ENCODE data around the gene FOXO1. TPM values are rescaled to one million over a fixed set of nuclear protein-coding genes. Genes with fewer than 3 reads are reported as not detected.

The FOXO1 gene
- total and polyA plus RNA-seq, 4 experiments from 2014 or later: 35.2 to 72.3 (median 68.2) TPM

GRCh38 chr13:40508127-40508526 is 158.3 kb downstream of the FOXO1 start:
- H3K4me1 ChIP-seq (ENCODE audit: insufficient read depth, low read length): peaks cover 17% of the 10 kb centered on the region
- no peaks in the 10 kb centered on the region for H3K9me3 ChIP-seq (ENCODE audit: control insufficient read depth in 1 of 2, low read length in 2 of 2)
- no peaks in the 10 kb centered on the region for H3K36me3 Mint-ChIP-seq
- CTCF ChIA-PET (ENCODE audit: partially characterized antibody): interaction anchor here (0.8 to 1.6 kb wide), 4 partner anchors 10 to 439 kb away, joined by 3 read pairs; no protein-coding TSS in a partner anchor
- peak in 3 of 5 donors; percentile 22 to 39 (median 39) for DNase-seq
- intact Hi-C loops (cut with micrococcal nuclease): no loop called here
- H3K4me3 ChIP-seq (ENCODE audit: low read length in 2 of 2): no peak overlapping the region
- POLR2A ChIA-PET (ENCODE audit: partially characterized antibody): interaction anchor here (1.0 to 2.1 kb wide), 3 partner anchors 13 to 158 kb away, joined by 3 to 7 read pairs (median 6); partner anchors contain the start of gene FOXO1
- H3K27me3 Mint-ChIP-seq: no peaks in the 10 kb centered on the region
- no peaks in the 10 kb centered on the region for H3K36me3 ChIP-seq (ENCODE audit: insufficient read depth, low read length)
- peaks cover 23 to 45% (median 29%) of the 10 kb centered on the region in 4 donors for H3K4me1 Mint-ChIP-seq
- peaks cover 0 to 1% (median 0%) of the 10 kb centered on the region in 8 donors for H3K9me3 Mint-ChIP-seq
- H3K27me3 ChIP-seq (ENCODE audit: insufficient read depth, low read length): no peaks in the 10 kb centered on the region
- H3K4me3 Mint-ChIP-seq: peak overlapping the region in 7 of 8 donors; percentile 25 to 58 (median 34)
- H3K27ac ChIP-seq (ENCODE audit: low read depth, low read length): no peak overlapping the region
- H3K27ac Mint-ChIP-seq: peak overlapping the region; percentile 47 to 85 (median 77)

- ChIA-PET CTCF (ENCODE audit: partially characterized antibody) (no interaction called here), POLR2A (ENCODE audit: partially characterized antibody) (interaction anchor here (1.3 kb wide), 1 partner anchor 70 kb away, joined by 3 read pairs; no protein-coding TSS in a partner anchor)
- Mint-ChIP-seq H3K4me1 (peaks cover 22 to 39% (median 25%) of the 10 kb centered on the region in 4 donors), H3K9me3 (peaks cover 0 to 1% (median 0%) of the 10 kb centered on the region in 8 donors), H3K27me3 (no peaks in the 10 kb centered on the region), H3K4me3 (no peak overlapping the region), H3K27ac (peak overlapping the region in 2 of 7 donors; percentile 41 to 46), H3K36me3 (no peaks in the 10 kb centered on the region)
- no peak overlapping the region for H3K27ac ChIP-seq (ENCODE audit: low read depth, low read length)
- no peaks in the 10 kb centered on the region for H3K36me3 ChIP-seq (ENCODE audit: insufficient read depth, low read length)
- H3K9me3 ChIP-seq (ENCODE audit: control insufficient read depth in 1 of 2, low read length in 2 of 2): no peaks in the 10 kb centered on the region
- no peaks in the 10 kb centered on the region for H3K27me3 ChIP-seq (ENCODE audit: insufficient read depth, low read length)
- no peak for DNase-seq
- peaks cover 17% of the 10 kb centered on the region for H3K4me1 ChIP-seq (ENCODE audit: insufficient read depth, low read length)
- no peak overlapping the region for H3K4me3 ChIP-seq (ENCODE audit: low read length in 2 of 2)
- intact Hi-C loops (cut with micrococcal nuclease): loop anchor here (2.0 kb wide), 1 partner anchor 22 kb away; no protein-coding TSS in a partner anchor
These were observed 159.6 kb downstream of the FOXO1 start for GRCh38 chr13:40506592-40507446.

Other genes with a start within 250 kb of the FOXO1 start
- 10 to 100 TPM; 37.7 to 39.5 TPM for gene MRPS31, start 104.5 kb upstream of the FOXO1 start, total RNA-seq
- 10 to 100 TPM; 48.2 to 58.5 TPM for gene MRPS31, start 104.5 kb upstream of the FOXO1 start, polyA plus RNA-seq
- gene SLC25A15, start 123.0 kb upstream of the FOXO1 start, total RNA-seq: 1 to 10 TPM; 7.9 to 8.5 TPM
- 1 to 10 TPM; 4.2 to 5.0 TPM for gene SLC25A15, start 123.0 kb upstream of the FOXO1 start, polyA plus RNA-seq

Measured in CD4-positive, alpha-beta memory T cell (primary cell).